GM12878 (cell line): ENCODE measurements around the gene TPH2. TPM values are rescaled to one million over a fixed set of nuclear protein-coding genes. Genes with fewer than 3 reads are reported as not detected.

Experiments
- ATAC-seq: fragments of 200-7000 bp; cut with Tn5 transposase; 3 replicates; pipeline ENCODE4 v1.9.1; 2020; ENCODE audit warnings: mild to moderate bottlenecking, moderate library complexity
- BruUV-seq: library from RNA; stranded (reverse); fragments of 400-500 nt; replicated peaks from 2 replicates; lab custom pipeline; 2021; lab: Mats Ljungman, UMichigan
- CTCF ChIA-PET: fragments of 300-600 bp; sonication (Branson Sonifier 250); formaldehyde crosslinking; extraction: SDS; loops from one replicate; lab custom pipeline; 2021; ENCODE audit warnings: inconsistent platforms; lab: Yijun Ruan, JAX
- POLR2A ChIA-PET: fragments of 350-600 bp; formaldehyde crosslinking; extraction: SDS; loops from one replicate; lab custom pipeline; 2021; ENCODE audit warnings: inconsistent platforms; lab: Charles Lee
- RAD21 ChIA-PET: fragments of 300-600 bp; sonication (Branson Sonifier 250); formaldehyde crosslinking; loops from one replicate; lab custom pipeline; 2023; ENCODE audit warnings: antibody characterized with exemption; ENCODE audit not compliant: unreplicated experiment; lab: Charles Lee
- SMC1A ChIA-PET: fragments of 300-600 bp; sonication (Branson Sonifier 250); formaldehyde crosslinking; loops from one replicate; lab custom pipeline; 2023; ENCODE audit not compliant: unreplicated experiment, uncharacterized antibody; lab: Charles Lee
- DNase-seq: peaks from one replicate; pipeline ENCODE4 v3.0.0-alpha.2; 2011; ENCODE audit warnings: low read depth, low spot score
- FAIRE-seq: peaks from 3 replicates; lab custom pipeline; 2011; peaks lifted over from hg19 to GRCh38; lab: Jason Lieb, UNC
- H2AFZ ChIP-seq: 2 replicates; pipeline ENCODE4 v1.6.0; 2011; ENCODE audit warnings: low read depth, low read length, control low read depth; ENCODE audit not compliant: control insufficient read depth
- H3K27ac ChIP-seq: 2 replicates; pipeline ENCODE4 v1.5.1; 2011; ENCODE audit warnings: control low read depth; ENCODE audit not compliant: control insufficient read depth, insufficient read depth
- H3K27me3 ChIP-seq, 2 experiments: replicated peaks in 1 of 2; 2 replicates each; pipeline versions ENCODE4 v1.6.0 to v1.6.1; 2011; ENCODE audit warnings: low read length in 1 of 2; ENCODE audit not compliant: control insufficient read depth in 2 of 2, insufficient read depth in 2 of 2
- H3K36me3 ChIP-seq, 2 experiments: 2 replicates each; pipeline ENCODE4 v1.5.1; 2011; ENCODE audit warnings: low read length in 1 of 2; ENCODE audit not compliant: control insufficient read depth in 2 of 2, insufficient read depth in 2 of 2
- H3K4me1 ChIP-seq: 2 replicates; pipeline ENCODE4 v1.6.1; 2011; ENCODE audit warnings: mild to moderate bottlenecking, low read length, moderate library complexity, mixed read lengths; ENCODE audit not compliant: control insufficient read depth, insufficient read depth
- H3K4me2 ChIP-seq: 2 replicates; pipeline ENCODE4 v1.6.0; 2011; ENCODE audit warnings: control low read depth; ENCODE audit not compliant: control insufficient read depth, insufficient read depth
- H3K4me3 ChIP-seq: fragments of 200-600 bp; sonication (generic); 2 replicates; pipeline ENCODE4 v1.5.1; 2016
- H3K79me2 ChIP-seq: 2 replicates; pipeline ENCODE4 v1.6.0; 2011; ENCODE audit warnings: low read length; ENCODE audit not compliant: control insufficient read depth, insufficient read depth
- H3K9ac ChIP-seq: 2 replicates; pipeline ENCODE4 v1.8.0; 2011; ENCODE audit warnings: low read length, control low read depth, mixed read lengths; ENCODE audit not compliant: control insufficient read depth, insufficient read depth
- H3K9me3 ChIP-seq: replicated peaks from 3 replicates; pipeline ENCODE4 v1.5.1; 2011; ENCODE audit warnings: mild to moderate bottlenecking, low read length; ENCODE audit not compliant: control insufficient read depth, insufficient read depth
- H4K20me1 ChIP-seq: 2 replicates; pipeline ENCODE4 v1.6.0; 2011; ENCODE audit not compliant: control insufficient read depth, insufficient read depth
- CBX3 ChIP-seq: fragments of 200-600 bp; sonication (generic); IDR thresholded peaks from 2 replicates; pipeline ENCODE4 v1.6.1; 2016; ENCODE audit warnings: low read depth, borderline replicate concordance
- CHD1 ChIP-seq: IDR thresholded peaks from 2 replicates; pipeline ENCODE4 v1.6.1; 2012; ENCODE audit warnings: low read depth, low read length, improper control_type of control experiment
- FOXM1 ChIP-seq: IDR thresholded peaks from 2 replicates; pipeline ENCODE4 v1.6.1; 2012; ENCODE audit warnings: low read depth, mild to moderate bottlenecking, inconsistent platforms, low read length, moderate library complexity
- HDGF ChIP-seq: fragments of 450-650 bp; IDR thresholded peaks from 2 replicates; pipeline ENCODE4 v1.6.1; 2016; ENCODE audit warnings: antibody characterized with exemption
- KLF5 ChIP-seq: fragments of 450-650 bp; IDR thresholded peaks from 2 replicates; pipeline ENCODE4 v1.6.1; 2014; ENCODE audit warnings: mild to moderate bottlenecking; ENCODE audit not compliant: partially characterized antibody
- MTA2 ChIP-seq: fragments of 450-650 bp; IDR thresholded peaks from 2 replicates; pipeline ENCODE4 v1.6.1; 2016; ENCODE audit warnings: low read depth, mild to moderate bottlenecking, moderate library complexity
- NFYA ChIP-seq: IDR thresholded peaks from 2 replicates; pipeline ENCODE4 v1.6.1; 2011; ENCODE audit warnings: low read depth, mild to moderate bottlenecking, low read length, improper control_type of control experiment, borderline replicate concordance
- NR2C1 ChIP-seq: fragments of 450-650 bp; IDR thresholded peaks from 2 replicates; pipeline ENCODE4 v1.6.1; 2017; ENCODE audit warnings: antibody characterized with exemption, mild to moderate bottlenecking, moderate library complexity
- RUNX3 ChIP-seq: IDR thresholded peaks from 2 replicates; pipeline ENCODE4 v1.6.1; 2012; ENCODE audit warnings: low read length, inconsistent platforms
- SP1 ChIP-seq: IDR thresholded peaks from one replicate; pipeline ENCODE4 v1.6.1; 2011; ENCODE audit warnings: low read depth, low read length
- SREBF1 ChIP-seq: IDR thresholded peaks from 2 replicates; pipeline ENCODE4 v1.6.1; 2012; ENCODE audit warnings: mild to moderate bottlenecking, low read length
- SREBF2 ChIP-seq: IDR thresholded peaks from 2 replicates; pipeline ENCODE4 v1.6.1; 2012; ENCODE audit warnings: mild to moderate bottlenecking, low read length
- STAT3 ChIP-seq: IDR thresholded peaks from 2 replicates; pipeline ENCODE4 v1.6.1; 2011; ENCODE audit warnings: low read depth, low read length, improper control_type of control experiment
- SUPT20H ChIP-seq: IDR thresholded peaks from 2 replicates; pipeline ENCODE4 v1.6.1; 2011; ENCODE audit warnings: low read depth, mild to moderate bottlenecking, low read length, moderate library complexity, borderline replicate concordance; ENCODE audit not compliant: control insufficient read depth
- SUZ12 ChIP-seq: fragments of 200-600 bp; sonication (generic); IDR thresholded peaks from one replicate; pipeline ENCODE4 v1.6.1; 2018; ENCODE audit warnings: antibody characterized with exemption, mild to moderate bottlenecking; ENCODE audit not compliant: unreplicated experiment
- TAF1 ChIP-seq: IDR thresholded peaks from 2 replicates; pipeline ENCODE4 v1.6.1; 2011; ENCODE audit warnings: mild to moderate bottlenecking, low read depth, low read length, borderline replicate concordance
- in situ Hi-C: fragments of 300-500 bp; cut with MboI; formaldehyde crosslinking; loops from 9 replicates; pipeline ENCODE4 v1.14.3; 2018; ENCODE audit warnings: mixed read lengths
- intact Hi-C: fragments of 100-400 bp; cut with micrococcal nuclease; formaldehyde crosslinking; loops from one replicate; pipeline ENCODE4 v1.14.2; 2022; ENCODE audit not compliant: unreplicated experiment
- polyA plus RNA-seq, 11 experiments: library from polyadenylated mRNA; depleted of rRNA in 4 of 11; unstranded in 6 of 11; stranded (reverse) in 5 of 11; fragments of >200 nt; fragmentation: Nextera tagmentation in 4 of 11; fragmentation: Illumina TruSeq in 1 of 11; extraction: Ambion mirVana in 4 of 11; extraction: Trizol in 1 of 11; gene quantifications; 1 replicate in 1 of 11; 2 replicates in 10 of 11; pipeline versions ENCODE4 v1.2.1 to v1.2.3, GENCODE V29; 2011 to 2016; ENCODE audit warnings: inconsistent platforms in 2 of 11, missing spikeins in 2 of 11, low read depth in 1 of 11
- total RNA-seq, 4 experiments: library from RNA; depleted of rRNA in 3 of 4; stranded (reverse); fragments of >200 nt in 3 of 4; fragmentation: Illumina TruSeq in 1 of 4; extraction: Trizol in 1 of 4; gene quantifications; 2 replicates each; pipeline versions ENCODE4 v1.2.1 to v1.2.3, GENCODE V29; 2013 to 2021
- TF ChIP-seq, protein P1 (sequence below): fragments of 450-650 bp; IDR thresholded peaks from 2 replicates; pipeline ENCODE4 v1.6.1; 2017; ENCODE audit warnings: mild to moderate bottlenecking, moderate library complexity
- TF ChIP-seq, protein P2 (sequence below): fragments of 450-650 bp; IDR thresholded peaks from 2 replicates; pipeline ENCODE4 v1.6.1; 2017; ENCODE audit warnings: borderline replicate concordance
- TF ChIP-seq, protein P3 (sequence below): fragments of 450-650 bp; conservative IDR thresholded peaks from 2 replicates; pipeline ENCODE4 v1.6.1; 2017; ENCODE audit warnings: mild to moderate bottlenecking, moderate library complexity

Gene TPH2
- total and polyA plus RNA-seq, 10 of the 15 experiments (the other 5 are each of a cell fraction or from before 2014, with no cell fraction given): not detected

DNA sequence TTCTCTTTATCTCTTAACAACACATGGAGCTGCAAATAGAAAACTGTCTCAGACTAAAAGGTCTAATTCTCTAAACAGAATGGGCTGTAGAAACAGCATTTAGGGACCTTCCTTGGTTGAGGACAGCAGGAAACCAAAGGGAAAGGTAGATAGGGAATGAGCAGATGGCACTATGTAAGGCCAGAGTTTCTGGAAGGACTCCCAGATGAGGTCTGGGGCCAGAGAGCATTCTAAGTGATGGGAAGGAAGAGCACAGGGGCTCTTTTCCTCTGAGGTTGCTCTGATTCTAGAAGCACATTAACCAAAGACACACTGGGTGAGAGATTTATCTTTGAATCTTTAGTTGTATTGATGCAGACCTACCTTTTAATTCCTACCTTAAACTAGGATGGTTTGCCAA, 79.4 kb downstream of the TPH2 start:
- SMC1A ChIA-PET: interaction anchor here (1.4 to 1.9 kb wide), 2 partner anchors 247 to 328 kb away, joined by 5 read pairs; no protein-coding TSS in a partner anchor
- in situ Hi-C loops: loop anchor here (10.0 kb wide), 1 partner anchor 267 kb away; no protein-coding TSS in a partner anchor

More for the DNA sequence above, 79.4 kb downstream of the TPH2 start:
- Histone ChIP-seq H3K4me1 (no peaks in the 10 kb centered on the region), H3K27ac (no peak overlapping the region), H3K4me3 (no peak overlapping the region), H3K9ac (no peak overlapping the region), H3K4me2 (no peak overlapping the region), H3K36me3 (no peaks in the 10 kb centered on the region), H3K27me3 (no peaks in the 10 kb centered on the region), H3K9me3 (no peaks in the 10 kb centered on the region), H2AFZ (no peak overlapping the region), H3K79me2 (no peaks in the 10 kb centered on the region), H4K20me1 (no peaks in the 10 kb centered on the region)
- POLR2A ChIA-PET: no interaction called here
- CTCF ChIA-PET: interaction anchor here (1.0 to 2.5 kb wide), 5 partner anchors 8 to 329 kb away, joined by 3 to 10 read pairs (median 5); no protein-coding TSS in a partner anchor
- DNase-seq: no peak
- BruUV-seq: no TSS peak
- no peak for TF ChIP-seq CBX3
- no peak for TF ChIP-seq NFYA
- TF ChIP-seq KLF5: no peak
- no peak for TF ChIP-seq SUPT20H
- TF ChIP-seq MTA2: no peak
- TF ChIP-seq HDGF: no peak
- TF ChIP-seq SREBF2: no peak
- TF ChIP-seq RUNX3: no peak
- TF ChIP-seq FOXM1: no peak
- TF ChIP-seq, protein P1, sequence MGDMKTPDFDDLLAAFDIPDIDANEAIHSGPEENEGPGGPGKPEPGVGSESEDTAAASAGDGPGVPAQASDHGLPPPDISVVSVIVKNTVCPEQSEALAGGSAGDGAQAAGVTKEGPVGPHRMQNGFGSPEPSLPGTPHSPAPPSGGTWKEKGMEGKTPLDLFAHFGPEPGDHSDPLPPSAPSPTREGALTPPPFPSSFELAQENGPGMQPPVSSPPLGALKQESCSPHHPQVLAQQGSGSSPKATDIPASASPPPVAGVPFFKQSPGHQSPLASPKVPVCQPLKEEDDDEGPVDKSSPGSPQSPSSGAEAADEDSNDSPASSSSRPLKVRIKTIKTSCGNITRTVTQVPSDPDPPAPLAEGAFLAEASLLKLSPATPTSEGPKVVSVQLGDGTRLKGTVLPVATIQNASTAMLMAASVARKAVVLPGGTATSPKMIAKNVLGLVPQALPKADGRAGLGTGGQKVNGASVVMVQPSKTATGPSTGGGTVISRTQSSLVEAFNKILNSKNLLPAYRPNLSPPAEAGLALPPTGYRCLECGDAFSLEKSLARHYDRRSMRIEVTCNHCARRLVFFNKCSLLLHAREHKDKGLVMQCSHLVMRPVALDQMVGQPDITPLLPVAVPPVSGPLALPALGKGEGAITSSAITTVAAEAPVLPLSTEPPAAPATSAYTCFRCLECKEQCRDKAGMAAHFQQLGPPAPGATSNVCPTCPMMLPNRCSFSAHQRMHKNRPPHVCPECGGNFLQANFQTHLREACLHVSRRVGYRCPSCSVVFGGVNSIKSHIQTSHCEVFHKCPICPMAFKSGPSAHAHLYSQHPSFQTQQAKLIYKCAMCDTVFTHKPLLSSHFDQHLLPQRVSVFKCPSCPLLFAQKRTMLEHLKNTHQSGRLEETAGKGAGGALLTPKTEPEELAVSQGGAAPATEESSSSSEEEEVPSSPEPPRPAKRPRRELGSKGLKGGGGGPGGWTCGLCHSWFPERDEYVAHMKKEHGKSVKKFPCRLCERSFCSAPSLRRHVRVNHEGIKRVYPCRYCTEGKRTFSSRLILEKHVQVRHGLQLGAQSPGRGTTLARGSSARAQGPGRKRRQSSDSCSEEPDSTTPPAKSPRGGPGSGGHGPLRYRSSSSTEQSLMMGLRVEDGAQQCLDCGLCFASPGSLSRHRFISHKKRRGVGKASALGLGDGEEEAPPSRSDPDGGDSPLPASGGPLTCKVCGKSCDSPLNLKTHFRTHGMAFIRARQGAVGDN: no peak
- TF ChIP-seq TAF1: no peak
- no peak for TF ChIP-seq SUZ12
- TF ChIP-seq NR2C1: no peak
- TF ChIP-seq, protein P2, sequence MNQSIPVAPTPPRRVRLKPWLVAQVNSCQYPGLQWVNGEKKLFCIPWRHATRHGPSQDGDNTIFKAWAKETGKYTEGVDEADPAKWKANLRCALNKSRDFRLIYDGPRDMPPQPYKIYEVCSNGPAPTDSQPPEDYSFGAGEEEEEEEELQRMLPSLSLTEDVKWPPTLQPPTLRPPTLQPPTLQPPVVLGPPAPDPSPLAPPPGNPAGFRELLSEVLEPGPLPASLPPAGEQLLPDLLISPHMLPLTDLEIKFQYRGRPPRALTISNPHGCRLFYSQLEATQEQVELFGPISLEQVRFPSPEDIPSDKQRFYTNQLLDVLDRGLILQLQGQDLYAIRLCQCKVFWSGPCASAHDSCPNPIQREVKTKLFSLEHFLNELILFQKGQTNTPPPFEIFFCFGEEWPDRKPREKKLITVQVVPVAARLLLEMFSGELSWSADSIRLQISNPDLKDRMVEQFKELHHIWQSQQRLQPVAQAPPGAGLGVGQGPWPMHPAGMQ: no peak
- TF ChIP-seq SP1: no peak
- TF ChIP-seq, protein P3, sequence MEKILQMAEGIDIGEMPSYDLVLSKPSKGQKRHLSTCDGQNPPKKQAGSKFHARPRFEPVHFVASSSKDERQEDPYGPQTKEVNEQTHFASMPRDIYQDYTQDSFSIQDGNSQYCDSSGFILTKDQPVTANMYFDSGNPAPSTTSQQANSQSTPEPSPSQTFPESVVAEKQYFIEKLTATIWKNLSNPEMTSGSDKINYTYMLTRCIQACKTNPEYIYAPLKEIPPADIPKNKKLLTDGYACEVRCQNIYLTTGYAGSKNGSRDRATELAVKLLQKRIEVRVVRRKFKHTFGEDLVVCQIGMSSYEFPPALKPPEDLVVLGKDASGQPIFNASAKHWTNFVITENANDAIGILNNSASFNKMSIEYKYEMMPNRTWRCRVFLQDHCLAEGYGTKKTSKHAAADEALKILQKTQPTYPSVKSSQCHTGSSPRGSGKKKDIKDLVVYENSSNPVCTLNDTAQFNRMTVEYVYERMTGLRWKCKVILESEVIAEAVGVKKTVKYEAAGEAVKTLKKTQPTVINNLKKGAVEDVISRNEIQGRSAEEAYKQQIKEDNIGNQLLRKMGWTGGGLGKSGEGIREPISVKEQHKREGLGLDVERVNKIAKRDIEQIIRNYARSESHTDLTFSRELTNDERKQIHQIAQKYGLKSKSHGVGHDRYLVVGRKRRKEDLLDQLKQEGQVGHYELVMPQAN: no peak
- no peak for TF ChIP-seq CHD1
- TF ChIP-seq STAT3: no peak
- no peak for TF ChIP-seq SREBF1
- intact Hi-C loops: loop anchor here (10.0 kb wide), 1 partner anchor 447 kb away; no protein-coding TSS in a partner anchor
- FAIRE-seq: no peak
- RAD21 ChIA-PET: no interaction called here
- ATAC-seq: no peak
